ENCODE data around the gene TENM4. TPM values are rescaled to one million over a fixed set of nuclear protein-coding genes. Genes with fewer than 3 reads are reported as not detected.

TENM4 gene
- total RNA-seq, 1 experiment from 2014 or later = 25.0 TPM

- TF ChIP-seq ATF6 (CRISPR knock-in tag; IDR thresholded peaks at IDR 0.05) (no peak), ZNF396 (CRISPR knock-in tag; IDR thresholded peaks at IDR 0.05; ENCODE audit: borderline replicate concordance) (no peak), MXD4 (CRISPR knock-in tag; IDR thresholded peaks at IDR 0.05; ENCODE audit: borderline replicate concordance) (no peak), USF2 (CRISPR knock-in tag; IDR thresholded peaks at IDR 0.05) (no peak), PREB (CRISPR knock-in tag; IDR thresholded peaks at IDR 0.05; ENCODE audit: borderline replicate concordance) (no peak), ZNF232 (CRISPR knock-in tag; IDR thresholded peaks at IDR 0.05) (no peak), E2F1 (CRISPR knock-in tag; IDR thresholded peaks at IDR 0.05) (no peak), ZNF425 (CRISPR knock-in tag; conservative IDR thresholded peaks at IDR 0.05) (no peak), RELA (CRISPR knock-in tag; IDR thresholded peaks at IDR 0.05; ENCODE audit: borderline replicate concordance) (no peak), ETV6 (CRISPR knock-in tag; IDR thresholded peaks at IDR 0.05) (no peak), CDX4 (CRISPR knock-in tag; IDR thresholded peaks at IDR 0.05; ENCODE audit: borderline replicate concordance) (no peak), TP53 (CRISPR knock-in tag; IDR thresholded peaks at IDR 0.05) (no peak)
Measured at GRCh38 chr11:79261684-79262083, 179.1 kb downstream of the TENM4 start (continued).

- ChIA-PET POLR2A (no interaction called here), CTCF (no interaction called here)
- Mint-ChIP-seq H3K36me3 (no peaks in the 10 kb centered on the region), H3K4me1 (peaks cover 22% of the 10 kb centered on the region), H3K27ac (no peak overlapping the region), H3K9me3 (0 out of 2 replicates have a peak, but pooled peaks cover 3% of the 10 kb centered on the region), H3K4me3 (no peak overlapping the region), H3K27me3 (ENCODE audit: low read depth) (no peaks in the 10 kb centered on the region)
- DNase-seq (ENCODE audit: low spot score) = no peak
- no peak for ATAC-seq
- no peak for TF ChIP-seq NR1H2 (CRISPR knock-in tag; IDR thresholded peaks at IDR 0.05)
- TF ChIP-seq ARID4B (CRISPR knock-in tag; IDR thresholded peaks at IDR 0.05; ENCODE audit: borderline replicate concordance) = no peak
- no peak for TF ChIP-seq FOXP1 (CRISPR knock-in tag; IDR thresholded peaks at IDR 0.05; ENCODE audit: borderline replicate concordance)
- no peak for TF ChIP-seq SP1 (CRISPR knock-in tag; conservative IDR thresholded peaks at IDR 0.05)
- no peak for TF ChIP-seq KAT7 (CRISPR knock-in tag; IDR thresholded peaks at IDR 0.05; ENCODE audit: borderline replicate concordance)
- no peak for TF ChIP-seq RELA (CRISPR knock-in tag; IDR thresholded peaks at IDR 0.05; ENCODE audit: borderline replicate concordance)
- no peak for TF ChIP-seq ZNF671 (CRISPR knock-in tag; IDR thresholded peaks at IDR 0.05)
- TF ChIP-seq ETV6 (CRISPR knock-in tag; IDR thresholded peaks at IDR 0.05) = no peak
- no peak for TF ChIP-seq HMGXB4 (CRISPR knock-in tag; IDR thresholded peaks at IDR 0.05)
Measured at GRCh38 chr11:79259800-79260199, 181.0 kb downstream of the TENM4 start.

Measured in WTC11 (cell line).